Measurements from ENCODE around the gene ANK2.
"Not testable (repeated sequence)": the region's sequence is repeated elsewhere in the genome, so short reads cannot be mapped to it uniquely, and the experiment has no call there.

Gene ANK2

GRCh38 chr4:113154281-113154680 lies 104.8 kb downstream of the ANK2 start:
- DNase-seq = no peak

DNA sequence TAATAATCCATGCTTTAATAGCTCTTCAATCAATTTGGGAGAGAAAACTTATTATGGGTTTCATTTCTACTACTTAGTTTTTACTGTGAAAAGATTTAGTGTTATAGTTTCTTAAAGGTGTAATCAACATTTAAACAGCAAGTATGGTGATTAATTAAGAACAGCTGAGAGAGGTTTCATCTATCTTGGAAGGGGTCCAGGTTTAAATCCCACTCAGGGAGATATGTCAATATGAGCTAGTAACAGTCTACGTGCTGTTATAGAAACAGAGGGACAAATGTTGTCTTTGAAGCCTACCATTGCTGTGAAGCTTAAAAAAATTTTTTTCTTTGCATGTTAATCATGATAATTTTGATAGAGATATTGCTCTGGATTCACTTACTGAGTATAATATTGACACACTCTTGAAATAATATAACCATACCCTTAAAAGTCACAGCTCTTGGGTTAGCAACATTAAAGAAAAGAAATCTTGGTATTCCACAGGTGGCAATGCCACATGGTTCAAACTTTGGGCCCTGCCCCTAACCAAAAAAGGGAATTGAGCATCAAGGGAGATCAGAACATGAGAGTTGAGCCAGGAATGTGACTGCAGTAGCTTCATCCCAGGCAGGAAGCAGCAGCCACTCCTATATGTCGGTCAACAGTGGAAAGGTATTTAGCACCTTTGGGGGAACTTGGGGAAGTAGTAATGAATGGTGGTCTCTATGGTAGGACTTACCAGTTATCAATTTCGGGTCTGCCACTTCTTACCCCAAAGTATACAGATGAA lies 107.8 kb downstream of the ANK2 start:
- no peak for DNase-seq

GRCh38 chr4:113159942-113160545 lies 110.6 kb downstream of the ANK2 start:
- DNase-seq = no peak

DNA sequence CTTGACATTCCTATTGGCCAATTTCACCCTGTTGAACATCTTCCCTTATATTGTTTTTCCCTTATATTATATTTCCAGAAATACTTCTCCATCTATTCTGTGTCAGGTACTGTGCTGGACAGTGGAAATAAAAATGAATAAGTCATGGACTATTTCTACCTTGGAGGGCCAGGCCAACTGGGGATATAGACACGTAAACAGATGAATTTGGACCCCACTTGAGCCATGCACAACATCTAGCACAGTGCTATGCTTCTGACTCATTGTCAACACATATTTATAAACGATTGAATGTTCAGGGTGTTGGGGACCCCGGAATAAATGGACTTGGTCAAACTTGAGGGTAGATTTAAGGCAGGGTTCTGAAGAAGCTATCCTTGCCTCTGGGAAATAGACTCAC lies 111.1 kb downstream of the ANK2 start:
- no peak for DNase-seq

DNA sequence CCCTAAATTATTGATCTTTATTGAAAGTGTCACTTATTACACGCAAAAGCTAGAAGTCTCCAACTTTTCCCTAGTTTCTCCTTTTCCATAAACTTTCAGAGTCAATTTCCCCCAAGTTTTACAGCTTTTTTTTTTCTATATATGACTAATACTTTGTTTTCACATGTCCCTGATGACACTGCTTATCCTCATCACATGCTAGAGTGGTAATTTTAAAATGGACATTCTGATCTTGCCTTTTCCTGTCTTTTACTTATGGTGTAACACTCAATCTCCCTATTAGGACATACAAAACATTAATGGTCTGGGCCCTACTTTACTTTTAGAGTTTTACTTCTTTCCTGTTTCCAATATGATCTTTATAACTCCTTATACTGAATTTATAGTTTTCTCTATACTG lies 112.6 kb downstream of the ANK2 start:
- DNase-seq = no peak

DNA sequence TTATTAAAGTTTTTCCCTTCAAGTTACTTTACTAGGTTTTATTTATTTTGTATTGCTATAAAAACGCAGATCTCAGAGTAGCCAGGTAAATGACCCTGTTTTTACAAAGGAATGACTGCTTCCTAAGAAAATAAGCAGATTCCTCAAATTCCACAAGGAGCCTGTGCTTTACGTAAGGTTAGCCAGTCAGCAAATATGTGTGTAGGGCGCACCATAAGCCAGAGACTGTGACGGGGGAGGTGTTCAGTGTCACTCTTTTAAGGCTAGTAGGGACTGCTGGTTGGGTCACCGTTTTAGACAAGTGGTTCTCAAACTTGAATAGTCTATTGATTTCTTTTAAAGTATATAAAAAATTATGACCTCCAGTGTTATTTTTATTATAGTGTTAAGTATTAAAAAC lies 119.9 kb downstream of the ANK2 start:
- DNase-seq = no peak

GRCh38 chr4:113170115-113170804 lies 120.8 kb downstream of the ANK2 start:
- no peak for DNase-seq

- DNase-seq = no peak
Observed at GRCh38 chr4:113170805-113171468, 121.5 kb downstream of the ANK2 start.

DNA sequence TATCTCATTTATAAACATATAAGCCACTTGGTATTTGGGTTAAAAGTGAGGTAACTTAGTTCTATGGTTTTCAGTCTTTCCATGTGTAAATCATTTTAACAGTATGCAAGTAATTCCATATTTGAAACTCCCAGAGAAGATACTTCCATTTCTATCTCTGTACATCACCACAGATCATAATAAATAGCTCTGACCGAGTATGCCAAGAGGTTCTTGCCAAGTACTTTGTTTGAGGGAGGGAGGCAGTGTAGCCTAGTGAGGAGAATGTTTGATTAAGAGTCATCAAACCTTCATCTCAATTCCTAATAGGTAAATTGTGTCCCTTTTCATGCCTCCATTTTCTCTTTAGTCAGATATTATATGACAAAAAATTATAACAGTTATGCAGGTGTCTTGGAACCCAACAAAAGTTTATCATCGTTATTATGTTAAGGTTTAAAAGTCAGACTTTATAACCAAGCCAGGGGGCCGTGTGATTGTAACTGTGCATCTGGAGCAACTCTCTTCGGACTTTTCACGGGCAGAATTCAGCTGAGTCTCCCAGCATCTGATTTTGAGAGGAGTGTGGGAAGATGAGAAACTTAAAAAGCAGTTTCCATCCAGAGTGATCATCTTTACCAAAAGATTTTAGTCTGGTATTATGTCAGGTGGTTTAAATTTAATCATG lies 123.8 kb downstream of the ANK2 start:
- no peak for DNase-seq

GRCh38 chr4:113173793-113174264 lies 124.4 kb downstream of the ANK2 start:
- no peak for DNase-seq

- DNase-seq = no peak
Observed at GRCh38 chr4:113179091-113179490, 129.6 kb downstream of the ANK2 start.

- no peak for DNase-seq
Observed at GRCh38 chr4:113179996-113180395, 130.5 kb downstream of the ANK2 start.

GRCh38 chr4:113181289-113182007 lies 132.0 kb downstream of the ANK2 start:
- DNase-seq = no peak

- no peak for DNase-seq
Observed at GRCh38 chr4:113183032-113183605, 133.7 kb downstream of the ANK2 start.

DNA sequence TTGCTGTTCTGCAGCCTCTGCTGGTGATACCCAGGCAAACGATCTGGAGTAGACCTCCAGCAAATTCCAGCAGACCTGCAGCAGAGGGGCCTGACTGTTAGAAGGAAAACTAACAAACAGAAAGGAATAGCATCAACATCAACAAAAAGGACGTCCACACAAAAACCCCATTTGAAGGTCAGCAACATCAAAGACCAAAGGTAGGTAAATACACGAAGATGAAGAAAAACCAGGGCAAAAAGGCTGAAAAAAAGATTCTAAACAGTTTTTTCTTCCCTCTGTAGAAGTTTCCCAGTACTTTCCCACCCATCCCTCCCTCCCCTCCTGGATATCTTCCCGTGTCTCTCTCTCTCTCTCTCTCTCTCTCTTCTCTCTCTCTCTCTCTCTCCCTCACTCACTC lies 136.8 kb downstream of the ANK2 start:
- not testable (repeated sequence) for DNase-seq

GRCh38 chr4:113186913-113187312 lies 137.5 kb downstream of the ANK2 start:
- DNase-seq = no peak

- DNase-seq = no peak
Observed at GRCh38 chr4:113187358-113187757, 137.9 kb downstream of the ANK2 start.

- DNase-seq = no peak
Observed at GRCh38 chr4:113189546-113189945, 140.1 kb downstream of the ANK2 start.

DNA sequence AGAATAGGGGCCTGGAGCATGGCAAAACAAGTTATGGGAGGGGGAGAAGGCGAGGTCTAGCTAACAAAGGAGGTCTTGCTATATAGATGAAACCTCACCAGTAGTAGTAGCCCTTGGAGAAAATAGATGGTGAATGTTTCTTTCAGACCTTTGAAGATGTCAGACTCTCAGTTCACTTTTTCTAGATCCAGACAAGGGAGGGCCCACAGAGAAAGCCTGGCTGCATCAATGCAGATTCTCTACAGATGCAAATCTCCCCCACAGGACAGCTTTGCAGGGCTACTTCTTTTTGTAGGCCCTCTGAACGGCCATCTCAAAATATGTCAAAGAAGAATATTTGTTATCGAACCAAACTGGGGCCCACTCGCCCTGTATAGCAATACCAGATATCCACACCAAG lies 159.7 kb downstream of the ANK2 start:
- no peak for DNase-seq

DNA sequence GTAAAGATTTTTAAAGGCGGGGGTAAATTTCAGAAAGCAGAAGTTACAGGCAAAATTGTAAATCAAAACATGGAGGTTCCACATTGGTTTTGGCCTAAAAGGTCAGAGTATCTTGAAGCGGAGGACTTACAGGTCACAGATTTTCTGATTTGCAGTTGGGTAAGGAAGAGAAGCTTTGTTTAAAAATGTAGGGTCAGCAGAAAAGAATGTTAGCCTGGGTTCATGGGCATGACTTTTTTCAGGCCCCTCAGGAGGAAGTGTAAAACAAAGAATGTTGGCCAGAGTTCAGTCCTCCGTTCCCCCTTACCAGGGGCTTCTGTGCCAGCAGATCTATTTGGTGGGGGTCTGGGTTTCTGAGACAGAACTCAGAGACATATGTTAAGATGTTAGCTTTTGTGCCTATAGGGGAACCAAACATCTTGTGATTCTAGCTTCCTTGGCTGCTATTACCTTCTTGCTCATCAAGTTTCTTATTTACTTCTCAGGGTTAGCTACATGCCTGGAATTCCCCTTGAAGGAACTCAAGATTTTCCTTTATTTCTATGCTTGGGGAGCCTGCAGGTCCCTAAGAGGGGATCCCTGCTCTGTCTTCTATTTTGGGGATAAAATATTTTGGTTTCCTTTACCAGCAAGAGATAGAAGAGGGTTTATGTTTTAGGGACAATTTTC lies 160.3 kb downstream of the ANK2 start:
- no peak for DNase-seq

DNA sequence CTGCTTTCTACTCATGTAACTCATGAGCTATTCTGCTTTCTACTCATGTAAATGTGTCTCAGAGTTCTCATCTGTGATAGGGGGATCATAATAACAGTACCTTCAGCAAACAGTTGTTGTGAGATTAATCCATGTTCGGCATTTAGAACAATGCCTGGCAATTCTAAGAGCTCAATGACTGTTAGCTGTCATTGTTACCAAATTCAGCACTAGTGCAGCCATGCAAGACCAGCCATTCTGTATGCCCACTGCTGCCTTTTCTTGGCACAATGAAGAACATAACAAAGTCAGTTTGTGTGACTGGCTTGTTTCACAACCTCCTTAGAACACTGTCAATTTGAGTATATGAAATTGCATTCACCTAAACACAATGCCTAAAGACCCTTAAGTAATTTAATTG lies 163.2 kb downstream of the ANK2 start:
- no peak for DNase-seq

All from GOT3 (cell line).